Liver (tissue), 9 donors: ENCODE measurements around the gene PFKL. TPM values are rescaled to one million over a fixed set of nuclear protein-coding genes. Genes with fewer than 3 reads are reported as not detected.

Experiments used
- DNase-seq: peaks from one replicate; pipeline ENCODE4 v3.0.0-alpha.2; 2017; ENCODE audit warnings: low spot score
- H3K27ac ChIP-seq, 2 donors: one replicate each; pipeline ENCODE4 v1.7.0; 2013; ENCODE audit warnings: inconsistent platforms in 2 of 2, low read length in 2 of 2, control low read depth in 1 of 2, low read depth in 1 of 2, mild to moderate bottlenecking in 1 of 2
- H3K27me3 ChIP-seq, 4 donors: one replicate each; pipeline versions ENCODE4 v1.6.1 to v1.7.0; 2013; ENCODE audit warnings: low read length in 3 of 4, inconsistent platforms in 1 of 4, mild to moderate bottlenecking in 1 of 4, moderate library complexity in 1 of 4; ENCODE audit not compliant: control insufficient read depth in 4 of 4, insufficient read depth in 4 of 4
- H3K36me3 ChIP-seq, 4 donors: one replicate each; pipeline versions ENCODE4 v1.6.1 to v1.7.0; 2013; ENCODE audit warnings: low read length in 3 of 4, mild to moderate bottlenecking in 3 of 4, low read depth in 1 of 4, moderate library complexity in 1 of 4; ENCODE audit not compliant: control insufficient read depth in 4 of 4, insufficient read depth in 3 of 4
- H3K4me1 ChIP-seq, 4 donors: one replicate each; pipeline versions ENCODE4 v1.6.1 to v1.7.0; 2013; ENCODE audit warnings: low read length in 3 of 4, mild to moderate bottlenecking in 3 of 4, moderate library complexity in 1 of 4; ENCODE audit not compliant: control insufficient read depth in 4 of 4, insufficient read depth in 4 of 4
- H3K4me3 ChIP-seq, 3 donors: one replicate each; pipeline versions ENCODE4 v1.6.1 to v1.7.0; 2013; ENCODE audit warnings: low read length in 3 of 3, control low read depth in 1 of 3, low read depth in 1 of 3, mild to moderate bottlenecking in 1 of 3
- H3K9ac ChIP-seq, 2 donors: one replicate each; pipeline ENCODE4 v1.7.0; 2013; ENCODE audit warnings: low read length in 2 of 2, mild to moderate bottlenecking in 2 of 2, moderate library complexity in 2 of 2, control low read depth in 1 of 2, low read depth in 1 of 2
- H3K9me3 ChIP-seq, 4 donors: one replicate each; pipeline versions ENCODE4 v1.6.1 to v1.7.0; 2013; ENCODE audit warnings: low read length in 3 of 4; ENCODE audit not compliant: control insufficient read depth in 4 of 4
- EGR1 ChIP-seq, 2 donors: IDR thresholded peaks; 2 replicates each; pipeline ENCODE4 v1.6.1; 2016 to 2018; ENCODE audit warnings: antibody characterized with exemption in 2 of 2, low read depth in 2 of 2
- FOXA1 ChIP-seq: IDR thresholded peaks from 2 replicates; pipeline ENCODE4 v1.6.1; 2016; ENCODE audit warnings: antibody characterized with exemption
- FOXA2 ChIP-seq: IDR thresholded peaks from 2 replicates; pipeline ENCODE4 v1.6.1; 2016; ENCODE audit warnings: antibody characterized with exemption
- GABPA ChIP-seq, 2 donors: IDR thresholded peaks in 1 of 2; conservative IDR thresholded peaks in 1 of 2; 2 replicates each; pipeline ENCODE4 v1.6.1; 2016; ENCODE audit warnings: antibody characterized with exemption in 2 of 2, mild to moderate bottlenecking in 1 of 2, moderate library complexity in 1 of 2
- HNF4A ChIP-seq, 2 donors: conservative IDR thresholded peaks; 2 replicates each; pipeline ENCODE4 v1.6.1; 2016; ENCODE audit warnings: antibody characterized with exemption in 2 of 2, mild to moderate bottlenecking in 2 of 2
- HNF4G ChIP-seq: IDR thresholded peaks from 2 replicates; pipeline ENCODE4 v1.6.1; 2016; ENCODE audit warnings: antibody characterized with exemption
- JUND ChIP-seq, 2 donors: IDR thresholded peaks; 2 replicates each; pipeline ENCODE4 v1.6.1; 2016; ENCODE audit warnings: antibody characterized with exemption in 2 of 2
- NR2F2 ChIP-seq: IDR thresholded peaks from 2 replicates; pipeline ENCODE4 v1.6.1; 2016; ENCODE audit warnings: antibody characterized with exemption
- RXRA ChIP-seq, 2 donors: IDR thresholded peaks; 2 replicates each; pipeline ENCODE4 v1.6.1; 2017 to 2018; ENCODE audit warnings: antibody characterized with exemption in 2 of 2, mild to moderate bottlenecking in 1 of 2
- TAF1 ChIP-seq: conservative IDR thresholded peaks from 2 replicates; pipeline ENCODE4 v1.6.1; 2016; ENCODE audit warnings: antibody characterized with exemption, mild to moderate bottlenecking
- YY1 ChIP-seq: IDR thresholded peaks from 2 replicates; pipeline ENCODE4 v1.6.1; 2016; ENCODE audit warnings: antibody characterized with exemption, mild to moderate bottlenecking
- WGBS: extraction: QIAGEN DNeasy Blood & Tissue Kit; methylation state at CpG from one replicate; pipeline ENCODE4 v1.1.7; 2013; 5-methylcytosine and 5-hydroxymethylcytosine counted together
- polyA plus RNA-seq, 2 donors: library from polyadenylated mRNA; stranded (reverse) in 1 of 2; unstranded in 1 of 2; fragments of 200-250 nt in 1 of 2; fragments of >200 nt in 1 of 2; fragmentation: Nextera tagmentation in 1 of 2; extraction: Ambion mirVana in 1 of 2; gene quantifications; one replicate each; pipeline versions ENCODE4 v1.2.1 to v1.2.3, GENCODE V29; 2013 to 2015
- total RNA-seq, 2 donors: library from RNA; depleted of rRNA; stranded (reverse); fragments of >200 nt; gene quantifications; one replicate each; pipeline ENCODE4 v1.2.3, GENCODE V29; 2014
- TF ChIP-seq, protein P1 (sequence below): IDR thresholded peaks from 2 replicates; pipeline ENCODE4 v1.6.1; 2016; ENCODE audit warnings: antibody characterized with exemption
- TF ChIP-seq, protein P2 (sequence below): IDR thresholded peaks from 2 replicates; pipeline ENCODE4 v1.6.1; 2016; ENCODE audit warnings: antibody characterized with exemption
- TF ChIP-seq, protein P3 (sequence below): IDR thresholded peaks from 2 replicates; pipeline ENCODE4 v1.6.1; 2016; ENCODE audit warnings: antibody characterized with exemption
- TF ChIP-seq, protein P4 (sequence below): IDR thresholded peaks from 2 replicates; pipeline ENCODE4 v1.6.1; 2016; ENCODE audit warnings: antibody characterized with exemption, mild to moderate bottlenecking
- TF ChIP-seq, protein P5 (sequence below): fragments of 150-350 bp; IDR thresholded peaks from 2 replicates; pipeline ENCODE4 v1.5.1; 2017; ENCODE audit warnings: improper control_type of control experiment, low read depth, low read length; ENCODE audit not compliant: missing input control
- donor health status: healthy.
- donor health status: healthy.
- donor health status: healthy.
- donor health status: healthy.
- donor health status: healthy.

Gene PFKL
- total and polyA plus RNA-seq, 4 donors: 48.1 to 98.4 (median 81.0) TPM

DNA sequence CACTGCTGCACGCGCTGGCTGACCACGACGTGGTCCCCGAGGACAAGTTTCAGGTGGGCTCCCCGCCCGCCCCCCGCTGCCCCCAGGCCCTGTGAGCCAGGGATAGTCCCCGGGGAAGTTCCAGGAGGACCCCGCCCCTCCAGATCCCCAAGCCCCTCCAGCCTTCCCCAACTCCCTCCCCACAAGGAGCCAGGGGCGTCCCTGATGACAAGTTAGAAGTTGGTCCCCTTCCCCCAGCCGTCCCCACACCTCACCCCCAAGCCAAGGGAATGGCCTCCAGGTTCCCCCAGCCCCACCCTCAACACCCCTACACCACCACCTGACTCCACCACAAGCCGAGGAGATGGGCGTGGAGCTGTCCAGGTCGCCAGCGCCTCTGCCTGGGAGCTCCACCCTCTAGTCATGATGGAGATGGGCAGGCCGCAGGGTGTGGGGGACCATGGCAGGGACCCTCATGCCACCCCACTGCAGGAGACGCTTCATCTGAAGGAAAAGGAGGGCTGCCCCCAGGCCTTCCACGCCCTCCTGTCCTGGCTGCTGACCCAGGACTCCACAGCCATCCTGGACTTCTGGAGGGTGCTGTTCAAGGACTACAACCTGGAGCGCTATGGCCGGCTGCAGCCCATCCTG, 13.7 kb upstream of the PFKL start:
- Histone ChIP-seq H3K27me3 (no peaks in the 10 kb centered on the region), H3K9me3 (no peaks in the 10 kb centered on the region), H3K4me3 (no peak overlapping the region), H3K27ac (no peak overlapping the region), H3K9ac (no peak overlapping the region), H3K4me1 (no peaks in the 10 kb centered on the region), H3K36me3 (no peaks in the 10 kb centered on the region)
- WGBS: 67% methylated on average over 21 of the region's 21 CpGs
- no peak for DNase-seq
- TF ChIP-seq, protein P1, sequence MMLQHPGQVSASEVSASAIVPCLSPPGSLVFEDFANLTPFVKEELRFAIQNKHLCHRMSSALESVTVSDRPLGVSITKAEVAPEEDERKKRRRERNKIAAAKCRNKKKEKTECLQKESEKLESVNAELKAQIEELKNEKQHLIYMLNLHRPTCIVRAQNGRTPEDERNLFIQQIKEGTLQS: no peak
- TF ChIP-seq HNF4G (no peak), TAF1 (no peak), FOXA2 (no peak)
- TF ChIP-seq, protein P2, sequence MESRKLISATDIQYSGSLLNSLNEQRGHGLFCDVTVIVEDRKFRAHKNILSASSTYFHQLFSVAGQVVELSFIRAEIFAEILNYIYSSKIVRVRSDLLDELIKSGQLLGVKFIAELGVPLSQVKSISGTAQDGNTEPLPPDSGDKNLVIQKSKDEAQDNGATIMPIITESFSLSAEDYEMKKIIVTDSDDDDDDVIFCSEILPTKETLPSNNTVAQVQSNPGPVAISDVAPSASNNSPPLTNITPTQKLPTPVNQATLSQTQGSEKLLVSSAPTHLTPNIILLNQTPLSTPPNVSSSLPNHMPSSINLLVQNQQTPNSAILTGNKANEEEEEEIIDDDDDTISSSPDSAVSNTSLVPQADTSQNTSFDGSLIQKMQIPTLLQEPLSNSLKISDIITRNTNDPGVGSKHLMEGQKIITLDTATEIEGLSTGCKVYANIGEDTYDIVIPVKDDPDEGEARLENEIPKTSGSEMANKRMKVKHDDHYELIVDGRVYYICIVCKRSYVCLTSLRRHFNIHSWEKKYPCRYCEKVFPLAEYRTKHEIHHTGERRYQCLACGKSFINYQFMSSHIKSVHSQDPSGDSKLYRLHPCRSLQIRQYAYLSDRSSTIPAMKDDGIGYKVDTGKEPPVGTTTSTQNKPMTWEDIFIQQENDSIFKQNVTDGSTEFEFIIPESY: no peak

DNA sequence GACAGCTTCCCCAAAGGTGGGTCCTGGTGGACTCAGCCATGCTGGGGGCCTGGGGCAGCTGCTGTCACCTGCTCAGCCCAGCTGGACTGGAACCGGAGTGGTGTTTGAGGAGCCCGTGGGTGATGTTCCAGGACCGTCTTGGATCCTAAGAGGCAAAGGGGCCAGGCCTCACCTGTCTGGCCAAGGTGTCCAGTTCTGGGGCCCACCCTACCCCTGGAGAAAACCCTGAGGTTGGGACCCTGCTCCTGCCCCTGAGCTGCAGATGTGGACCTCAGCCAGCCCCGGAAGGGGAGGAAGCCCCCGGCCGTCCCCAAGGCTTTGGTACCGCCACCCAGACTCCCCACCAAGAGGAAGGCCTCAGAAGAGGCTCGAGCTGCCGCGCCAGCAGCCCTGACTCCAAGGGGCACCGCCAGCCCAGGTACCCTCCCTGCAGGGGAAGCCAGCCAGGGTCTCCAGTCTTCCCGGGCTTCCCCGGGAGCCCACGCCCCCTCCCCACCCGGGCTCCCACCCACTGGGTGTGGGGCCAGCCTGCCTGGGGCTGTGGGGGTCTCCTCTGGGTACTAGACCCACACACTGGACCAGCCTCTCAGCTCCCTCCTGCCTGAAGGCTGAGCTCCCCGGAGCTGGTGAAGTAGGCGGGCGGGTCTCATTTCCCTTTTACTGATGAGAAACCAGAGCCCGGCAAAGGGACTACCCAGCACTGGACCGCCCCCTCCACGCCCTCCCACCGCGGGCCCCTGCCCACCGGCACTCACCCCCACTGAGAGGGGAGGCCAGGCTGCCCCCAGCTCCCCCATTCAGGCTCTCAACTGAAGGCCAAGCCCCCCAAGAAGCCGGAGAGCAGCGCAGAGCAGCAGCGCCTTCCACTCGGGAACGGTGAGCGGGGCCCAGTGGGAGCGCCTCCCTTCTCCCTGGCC, 12.9 kb upstream of the PFKL start:
- Histone ChIP-seq H3K4me3 (no peak overlapping the region), H3K9me3 (no peaks in the 10 kb centered on the region), H3K27me3 (no peaks in the 10 kb centered on the region), H3K4me1 (no peaks in the 10 kb centered on the region), H3K27ac (no peak overlapping the region), H3K9ac (no peak overlapping the region), H3K36me3 (no peaks in the 10 kb centered on the region)
- 82% methylated on average over 31 of the region's 31 CpGs for WGBS
- TF ChIP-seq FOXA2: no peak
- TF ChIP-seq HNF4A (conservative IDR thresholded peaks at IDR 0.05): no peak
- TF ChIP-seq, protein P3, sequence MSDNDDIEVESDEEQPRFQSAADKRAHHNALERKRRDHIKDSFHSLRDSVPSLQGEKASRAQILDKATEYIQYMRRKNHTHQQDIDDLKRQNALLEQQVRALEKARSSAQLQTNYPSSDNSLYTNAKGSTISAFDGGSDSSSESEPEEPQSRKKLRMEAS: no peak
- TF ChIP-seq TAF1: no peak
- TF ChIP-seq, protein P4, sequence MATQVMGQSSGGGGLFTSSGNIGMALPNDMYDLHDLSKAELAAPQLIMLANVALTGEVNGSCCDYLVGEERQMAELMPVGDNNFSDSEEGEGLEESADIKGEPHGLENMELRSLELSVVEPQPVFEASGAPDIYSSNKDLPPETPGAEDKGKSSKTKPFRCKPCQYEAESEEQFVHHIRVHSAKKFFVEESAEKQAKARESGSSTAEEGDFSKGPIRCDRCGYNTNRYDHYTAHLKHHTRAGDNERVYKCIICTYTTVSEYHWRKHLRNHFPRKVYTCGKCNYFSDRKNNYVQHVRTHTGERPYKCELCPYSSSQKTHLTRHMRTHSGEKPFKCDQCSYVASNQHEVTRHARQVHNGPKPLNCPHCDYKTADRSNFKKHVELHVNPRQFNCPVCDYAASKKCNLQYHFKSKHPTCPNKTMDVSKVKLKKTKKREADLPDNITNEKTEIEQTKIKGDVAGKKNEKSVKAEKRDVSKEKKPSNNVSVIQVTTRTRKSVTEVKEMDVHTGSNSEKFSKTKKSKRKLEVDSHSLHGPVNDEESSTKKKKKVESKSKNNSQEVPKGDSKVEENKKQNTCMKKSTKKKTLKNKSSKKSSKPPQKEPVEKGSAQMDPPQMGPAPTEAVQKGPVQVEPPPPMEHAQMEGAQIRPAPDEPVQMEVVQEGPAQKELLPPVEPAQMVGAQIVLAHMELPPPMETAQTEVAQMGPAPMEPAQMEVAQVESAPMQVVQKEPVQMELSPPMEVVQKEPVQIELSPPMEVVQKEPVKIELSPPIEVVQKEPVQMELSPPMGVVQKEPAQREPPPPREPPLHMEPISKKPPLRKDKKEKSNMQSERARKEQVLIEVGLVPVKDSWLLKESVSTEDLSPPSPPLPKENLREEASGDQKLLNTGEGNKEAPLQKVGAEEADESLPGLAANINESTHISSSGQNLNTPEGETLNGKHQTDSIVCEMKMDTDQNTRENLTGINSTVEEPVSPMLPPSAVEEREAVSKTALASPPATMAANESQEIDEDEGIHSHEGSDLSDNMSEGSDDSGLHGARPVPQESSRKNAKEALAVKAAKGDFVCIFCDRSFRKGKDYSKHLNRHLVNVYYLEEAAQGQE: no peak
- TF ChIP-seq, protein P5, sequence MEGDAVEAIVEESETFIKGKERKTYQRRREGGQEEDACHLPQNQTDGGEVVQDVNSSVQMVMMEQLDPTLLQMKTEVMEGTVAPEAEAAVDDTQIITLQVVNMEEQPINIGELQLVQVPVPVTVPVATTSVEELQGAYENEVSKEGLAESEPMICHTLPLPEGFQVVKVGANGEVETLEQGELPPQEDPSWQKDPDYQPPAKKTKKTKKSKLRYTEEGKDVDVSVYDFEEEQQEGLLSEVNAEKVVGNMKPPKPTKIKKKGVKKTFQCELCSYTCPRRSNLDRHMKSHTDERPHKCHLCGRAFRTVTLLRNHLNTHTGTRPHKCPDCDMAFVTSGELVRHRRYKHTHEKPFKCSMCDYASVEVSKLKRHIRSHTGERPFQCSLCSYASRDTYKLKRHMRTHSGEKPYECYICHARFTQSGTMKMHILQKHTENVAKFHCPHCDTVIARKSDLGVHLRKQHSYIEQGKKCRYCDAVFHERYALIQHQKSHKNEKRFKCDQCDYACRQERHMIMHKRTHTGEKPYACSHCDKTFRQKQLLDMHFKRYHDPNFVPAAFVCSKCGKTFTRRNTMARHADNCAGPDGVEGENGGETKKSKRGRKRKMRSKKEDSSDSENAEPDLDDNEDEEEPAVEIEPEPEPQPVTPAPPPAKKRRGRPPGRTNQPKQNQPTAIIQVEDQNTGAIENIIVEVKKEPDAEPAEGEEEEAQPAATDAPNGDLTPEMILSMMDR: no peak
- no peak for TF ChIP-seq EGR1 (IDR thresholded peaks at IDR 0.05; ENCODE audit: low read depth in 2 of 2)
- no peak for TF ChIP-seq RXRA (IDR thresholded peaks at IDR 0.05)
- TF ChIP-seq GABPA (IDR thresholded peaks at IDR 0.05 in 1 of 2, conservative IDR thresholded peaks at IDR 0.05 in 1 of 2): no peak
- TF ChIP-seq, protein P2: no peak
- no peak for TF ChIP-seq YY1
- no peak for TF ChIP-seq JUND (IDR thresholded peaks at IDR 0.05)
- TF ChIP-seq, protein P1: no peak
- no peak for TF ChIP-seq NR2F2
- no peak for TF ChIP-seq FOXA1
- no peak for TF ChIP-seq HNF4G
- no peak for DNase-seq
